MM.1S (cell line): ENCODE data around the gene SUSD1.

Source experiments
- EZH2 ChIP-seq: fragments of 300-600 bp; sonication (generic); optimal IDR thresholded peaks from 2 replicates; pipeline ENCODE3; 2017; ENCODE audit warnings: low read depth, mild to moderate bottlenecking, antibody characterized with exemption, low read length, mixed read lengths
- EZH2phosphoT487 ChIP-seq: fragments of 300-600 bp; sonication (generic); IDR thresholded peaks from 2 replicates; pipeline ENCODE4 v1.6.1; 2018; ENCODE audit warnings: antibody characterized with exemption, low read length
- TF ChIP-seq, protein P1 (sequence below): fragments of 300-600 bp; sonication (generic); IDR thresholded peaks from 2 replicates; pipeline ENCODE4 v1.5.1; 2016; ENCODE audit warnings: antibody characterized with exemption, low read length, mixed read lengths

DNA sequence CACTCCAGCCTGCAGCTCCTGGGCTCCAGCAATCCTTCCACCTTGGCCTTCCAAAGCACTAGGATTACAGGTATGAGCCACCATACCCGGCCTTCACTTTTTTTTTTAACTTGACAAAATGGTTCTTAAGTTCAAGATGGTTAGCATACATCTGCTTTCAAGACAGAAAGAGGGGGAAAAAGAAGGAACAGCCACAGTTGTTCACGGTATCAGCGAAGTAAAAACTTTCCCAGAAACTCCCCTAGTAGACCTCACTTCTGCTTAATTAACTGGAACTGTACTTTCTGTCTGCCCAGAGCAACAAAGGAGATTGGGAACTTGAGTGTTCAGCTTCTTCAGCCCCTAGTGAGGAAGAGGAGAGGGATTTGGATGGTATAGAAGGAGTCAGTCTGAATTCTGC, 161.8 kb downstream of the SUSD1 start:
- TF ChIP-seq, protein P1, sequence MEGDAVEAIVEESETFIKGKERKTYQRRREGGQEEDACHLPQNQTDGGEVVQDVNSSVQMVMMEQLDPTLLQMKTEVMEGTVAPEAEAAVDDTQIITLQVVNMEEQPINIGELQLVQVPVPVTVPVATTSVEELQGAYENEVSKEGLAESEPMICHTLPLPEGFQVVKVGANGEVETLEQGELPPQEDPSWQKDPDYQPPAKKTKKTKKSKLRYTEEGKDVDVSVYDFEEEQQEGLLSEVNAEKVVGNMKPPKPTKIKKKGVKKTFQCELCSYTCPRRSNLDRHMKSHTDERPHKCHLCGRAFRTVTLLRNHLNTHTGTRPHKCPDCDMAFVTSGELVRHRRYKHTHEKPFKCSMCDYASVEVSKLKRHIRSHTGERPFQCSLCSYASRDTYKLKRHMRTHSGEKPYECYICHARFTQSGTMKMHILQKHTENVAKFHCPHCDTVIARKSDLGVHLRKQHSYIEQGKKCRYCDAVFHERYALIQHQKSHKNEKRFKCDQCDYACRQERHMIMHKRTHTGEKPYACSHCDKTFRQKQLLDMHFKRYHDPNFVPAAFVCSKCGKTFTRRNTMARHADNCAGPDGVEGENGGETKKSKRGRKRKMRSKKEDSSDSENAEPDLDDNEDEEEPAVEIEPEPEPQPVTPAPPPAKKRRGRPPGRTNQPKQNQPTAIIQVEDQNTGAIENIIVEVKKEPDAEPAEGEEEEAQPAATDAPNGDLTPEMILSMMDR: no peak
- TF ChIP-seq EZH2: no peak
- no peak for TF ChIP-seq EZH2phosphoT487
